H9 (cell line): ENCODE measurements around the gene RBPJ. TPM values are rescaled to one million over a fixed set of nuclear protein-coding genes. Genes with fewer than 3 reads are reported as not detected.
A peak's percentile ranks its signal among the peaks of the same experiment; 100 is the strongest.

Source experiments
- DNase-seq: peaks from one replicate; pipeline ENCODE4 v3.0.0-alpha.2; 2017
- H2AFZ ChIP-seq: one replicate; pipeline ENCODE4 v1.6.1; 2013; ENCODE audit warnings: mild to moderate bottlenecking, low read length, control low read depth, moderate library complexity
- H2AK5ac ChIP-seq: 2 replicates; pipeline ENCODE4 v1.6.1; 2013; ENCODE audit warnings: low read length, control low read depth, mixed read lengths; ENCODE audit not compliant: insufficient read length
- H2BK120ac ChIP-seq: one replicate; pipeline ENCODE4 v1.6.1; 2013; ENCODE audit warnings: low read depth, mild to moderate bottlenecking, low read length, control low read depth, inconsistent platforms; ENCODE audit not compliant: poor library complexity, severe bottlenecking
- H2BK12ac ChIP-seq: 2 replicates; pipeline ENCODE4 v1.6.1; 2013; ENCODE audit warnings: low read length, control low read depth, mixed read lengths, low read depth; ENCODE audit not compliant: insufficient read length
- H2BK15ac ChIP-seq: 2 replicates; pipeline ENCODE4 v1.6.1; 2013; ENCODE audit warnings: low read depth, low read length, control low read depth
- H2BK20ac ChIP-seq: one replicate; pipeline ENCODE4 v1.6.1; 2013; ENCODE audit warnings: low read depth, mild to moderate bottlenecking, low read length, control low read depth, inconsistent platforms; ENCODE audit not compliant: poor library complexity, severe bottlenecking
- H2BK5ac ChIP-seq: 2 replicates; pipeline ENCODE4 v1.6.1; 2013; ENCODE audit warnings: low read length, control low read depth, mixed read lengths; ENCODE audit not compliant: insufficient read length
- H3K14ac ChIP-seq: 2 replicates; pipeline ENCODE4 v1.6.1; 2013; ENCODE audit warnings: low read length, control low read depth; ENCODE audit not compliant: insufficient read depth
- H3K18ac ChIP-seq: 2 replicates; pipeline ENCODE4 v1.6.1; 2013; ENCODE audit warnings: low read depth, mild to moderate bottlenecking, mixed read lengths, low read length, control low read depth; ENCODE audit not compliant: insufficient read length
- H3K23ac ChIP-seq: 2 replicates; pipeline ENCODE4 v1.6.1; 2013; ENCODE audit warnings: low read length, control low read depth, mixed read lengths, low read depth; ENCODE audit not compliant: insufficient read length
- H3K23me2 ChIP-seq: 2 replicates; pipeline ENCODE4 v1.6.1; 2013; ENCODE audit warnings: low read depth, mild to moderate bottlenecking, mixed read lengths, low read length, control low read depth; ENCODE audit not compliant: insufficient read length, poor library complexity, severe bottlenecking
- H3K27ac ChIP-seq: 2 replicates; pipeline ENCODE4 v1.5.1; 2013; ENCODE audit warnings: low read length, control low read depth, mixed read lengths, low read depth; ENCODE audit not compliant: insufficient read length
- H3K27me3 ChIP-seq: 2 replicates; pipeline ENCODE4 v1.6.1; 2013; ENCODE audit warnings: low read length, control low read depth, inconsistent platforms; ENCODE audit not compliant: insufficient read depth
- H3K4ac ChIP-seq: 2 replicates; pipeline ENCODE4 v1.6.1; 2013; ENCODE audit warnings: low read depth, mild to moderate bottlenecking, control low read depth, inconsistent platforms, low read length, moderate library complexity
- H3K4me1 ChIP-seq: 2 replicates; pipeline ENCODE4 v1.6.1; 2013; ENCODE audit warnings: low read length, control low read depth, inconsistent platforms; ENCODE audit not compliant: insufficient read depth
- H3K4me2 ChIP-seq: 2 replicates; pipeline ENCODE4 v1.6.1; 2013; ENCODE audit warnings: low read length, control low read depth, mixed read lengths; ENCODE audit not compliant: insufficient read length, insufficient read depth
- H3K56ac ChIP-seq: 2 replicates; pipeline ENCODE4 v1.6.1; 2013; ENCODE audit warnings: low read depth, mild to moderate bottlenecking, mixed read lengths, low read length, control low read depth; ENCODE audit not compliant: insufficient read length
- H3K79me1 ChIP-seq: 2 replicates; pipeline ENCODE4 v1.6.1; 2013; ENCODE audit warnings: low read depth, mild to moderate bottlenecking, moderate library complexity, low read length, control low read depth, inconsistent platforms; ENCODE audit not compliant: insufficient read depth, poor library complexity, severe bottlenecking
- H3K79me2 ChIP-seq: 2 replicates; pipeline ENCODE4 v1.6.1; 2013; ENCODE audit warnings: low read length, control low read depth, inconsistent platforms; ENCODE audit not compliant: insufficient read depth
- H3K9ac ChIP-seq: 2 replicates; pipeline ENCODE4 v1.6.1; 2013; ENCODE audit warnings: low read length, control low read depth, mixed read lengths; ENCODE audit not compliant: insufficient read length; ENCODE audit errors: extremely low read depth
- H3K9me3 ChIP-seq: one replicate; pipeline ENCODE4 v1.6.1; 2013; ENCODE audit warnings: low read depth, low read length, inconsistent platforms; ENCODE audit not compliant: control insufficient read depth
- H3T11ph ChIP-seq: one replicate; pipeline ENCODE4 v1.6.1; 2013; ENCODE audit warnings: mild to moderate bottlenecking, low read length, control low read depth, inconsistent platforms
- H4K20me1 ChIP-seq: one replicate; pipeline ENCODE4 v1.6.1; 2013; ENCODE audit not compliant: control insufficient read depth, insufficient read length, insufficient read depth
- H4K5ac ChIP-seq: 2 replicates; pipeline ENCODE4 v1.6.1; 2013; ENCODE audit warnings: low read depth, mild to moderate bottlenecking, mixed read lengths, low read length, control low read depth; ENCODE audit not compliant: insufficient read length
- H4K8ac ChIP-seq: replicated peaks from 2 replicates; pipeline ENCODE4 v1.6.1; 2013; ENCODE audit warnings: low read length, control low read depth, mixed read lengths, low read depth; ENCODE audit not compliant: insufficient read length
- H4K91ac ChIP-seq: 2 replicates; pipeline ENCODE4 v1.6.1; 2013; ENCODE audit warnings: low read depth, mild to moderate bottlenecking, moderate library complexity, mixed read lengths, low read length, control low read depth; ENCODE audit not compliant: insufficient read length
- H3K27ac Mint-ChIP-seq, 3 experiments: 2 replicates in 2 of 3; 3 replicates in 1 of 3; pipeline ENCODE4 v1.8.0; 2020 to 2021; ENCODE audit warnings: mixed read lengths in 3 of 3, mild to moderate bottlenecking in 1 of 3, moderate library complexity in 1 of 3
- H3K27me3 Mint-ChIP-seq: 2 replicates; pipeline ENCODE4 v1.8.0; 2021; ENCODE audit warnings: low read depth, mild to moderate bottlenecking, moderate library complexity, mixed read lengths
- H3K36me3 Mint-ChIP-seq, 3 experiments: 2 replicates in 2 of 3; 3 replicates in 1 of 3; pipeline ENCODE4 v1.8.0; 2020 to 2021; ENCODE audit warnings: low read depth in 3 of 3, mixed read lengths in 3 of 3; ENCODE audit not compliant: insufficient read depth in 1 of 3
- H3K4me1 Mint-ChIP-seq, 2 experiments: 2 replicates each; pipeline ENCODE4 v1.8.0; 2020; ENCODE audit warnings: mixed read lengths in 2 of 2
- H3K4me3 Mint-ChIP-seq, 2 experiments: 2 replicates in 1 of 2; 3 replicates in 1 of 2; pipeline ENCODE4 v1.8.0; 2020 to 2021; ENCODE audit warnings: mild to moderate bottlenecking in 2 of 2, mixed read lengths in 2 of 2, moderate library complexity in 1 of 2
- H3K9me3 Mint-ChIP-seq, 2 experiments: 2 replicates in 1 of 2; 3 replicates in 1 of 2; pipeline ENCODE4 v1.8.0; 2020; ENCODE audit warnings: mild to moderate bottlenecking in 2 of 2, mixed read lengths in 2 of 2, moderate library complexity in 1 of 2
- whole genome bisulfite sequencing: extraction: QIAGEN DNeasy Blood & Tissue Kit; methylation state at CpG from one replicate; pipeline ENCODE4 v1.1.7; 2013; ENCODE audit warnings: missing lambda C conversion rate, low lambda C conversion rate, mixed read lengths; ENCODE audit not compliant: insufficient read length; ENCODE audit errors: extremely low coverage; 5-methylcytosine and 5-hydroxymethylcytosine counted together
- total RNA-seq: library from RNA; stranded (reverse); gene quantifications from 2 replicates; pipeline ENCODE4 v1.2.1, GENCODE V29; 2021
- TF ChIP-seq, protein P1 (sequence below): fragments of 200-600 bp; sonication (generic); conservative IDR thresholded peaks from 3 replicates; pipeline ENCODE4 v1.8.0; 2021; ENCODE audit warnings: antibody characterized with exemption, mild to moderate bottlenecking

Gene RBPJ
- total RNA-seq, 1 experiment from 2014 or later = 166 TPM

DNA sequence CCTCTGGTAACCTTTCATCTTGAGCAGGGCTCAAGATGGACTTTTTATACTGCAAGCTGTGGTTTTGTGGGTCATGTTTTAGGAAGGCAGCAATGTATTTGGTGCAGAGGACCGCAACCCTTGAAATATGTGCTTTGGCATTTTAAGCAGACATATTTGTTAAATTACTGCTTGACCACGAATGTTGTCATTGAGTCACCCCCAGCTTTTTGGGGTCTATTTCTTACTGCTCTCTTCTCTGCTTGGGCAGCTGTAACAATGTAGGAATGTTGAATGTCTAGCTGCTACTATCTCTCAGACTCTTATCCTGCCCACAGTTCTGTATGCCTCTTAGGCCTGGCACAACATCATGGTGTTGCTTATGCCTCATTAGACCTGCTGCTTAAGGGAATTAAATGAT, 6.0 kb downstream of the RBPJ start:
- H3K4ac ChIP-seq = no peak overlapping the region
- H3K27me3 Mint-ChIP-seq = no peaks in the 10 kb centered on the region

More for the DNA sequence above, 6.0 kb downstream of the RBPJ start:
- Mint-ChIP-seq H3K4me3 (no peak overlapping the region), H3K27ac (no peak overlapping the region), H3K36me3 (peaks cover 0 to 3% (median 0%) of the 10 kb centered on the region in 3 experiments; a peak in 1 of 7 replicates), H3K4me1 (peaks cover 64% of the 10 kb centered on the region in 2 experiments), H3K9me3 (no peaks in the 10 kb centered on the region; a peak in 1 of 5 replicates)
- no peaks in the 10 kb centered on the region for H4K20me1 ChIP-seq
- peaks cover 11% of the 10 kb centered on the region; the same call in 1 of the 2 replicates for H3K4me1 ChIP-seq
- H3K23me2 ChIP-seq = peaks cover 3% of the 10 kb centered on the region
- no peak overlapping the region for H3K14ac ChIP-seq
- no peak overlapping the region for H2BK12ac ChIP-seq
- peaks cover 84% of the 10 kb centered on the region for H3K79me2 ChIP-seq
- no peak overlapping the region for H2AFZ ChIP-seq
- no peak overlapping the region for H2BK20ac ChIP-seq
- no CpG with 5 or more reads among the region's 2 CpGs for WGBS
- no peaks in the 10 kb centered on the region for H3K27me3 ChIP-seq
- no peaks in the 10 kb centered on the region for H3K79me1 ChIP-seq
- no peak overlapping the region for H2BK5ac ChIP-seq
- H2AK5ac ChIP-seq = no peak overlapping the region
- H3K18ac ChIP-seq = no peak overlapping the region
- no peak overlapping the region for H3T11ph ChIP-seq
- H3K27ac ChIP-seq = no peak overlapping the region
- no peak overlapping the region for H3K4me2 ChIP-seq
- H4K5ac ChIP-seq = no peak overlapping the region
- no peak overlapping the region for H3K9ac ChIP-seq
- DNase-seq = no peak
- no peak overlapping the region for H2BK120ac ChIP-seq
- no peak overlapping the region for H2BK15ac ChIP-seq
- no peak overlapping the region for H4K91ac ChIP-seq
- H3K9me3 ChIP-seq = no peaks in the 10 kb centered on the region
- no peak overlapping the region for H4K8ac ChIP-seq
- no peak overlapping the region for H3K56ac ChIP-seq
- TF ChIP-seq, protein P1, sequence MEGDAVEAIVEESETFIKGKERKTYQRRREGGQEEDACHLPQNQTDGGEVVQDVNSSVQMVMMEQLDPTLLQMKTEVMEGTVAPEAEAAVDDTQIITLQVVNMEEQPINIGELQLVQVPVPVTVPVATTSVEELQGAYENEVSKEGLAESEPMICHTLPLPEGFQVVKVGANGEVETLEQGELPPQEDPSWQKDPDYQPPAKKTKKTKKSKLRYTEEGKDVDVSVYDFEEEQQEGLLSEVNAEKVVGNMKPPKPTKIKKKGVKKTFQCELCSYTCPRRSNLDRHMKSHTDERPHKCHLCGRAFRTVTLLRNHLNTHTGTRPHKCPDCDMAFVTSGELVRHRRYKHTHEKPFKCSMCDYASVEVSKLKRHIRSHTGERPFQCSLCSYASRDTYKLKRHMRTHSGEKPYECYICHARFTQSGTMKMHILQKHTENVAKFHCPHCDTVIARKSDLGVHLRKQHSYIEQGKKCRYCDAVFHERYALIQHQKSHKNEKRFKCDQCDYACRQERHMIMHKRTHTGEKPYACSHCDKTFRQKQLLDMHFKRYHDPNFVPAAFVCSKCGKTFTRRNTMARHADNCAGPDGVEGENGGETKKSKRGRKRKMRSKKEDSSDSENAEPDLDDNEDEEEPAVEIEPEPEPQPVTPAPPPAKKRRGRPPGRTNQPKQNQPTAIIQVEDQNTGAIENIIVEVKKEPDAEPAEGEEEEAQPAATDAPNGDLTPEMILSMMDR = no peak
- peak overlapping the region; percentile 98 for H3K23ac ChIP-seq
